ENCODE data around the gene ALOX12. TPM values are rescaled to one million over a fixed set of nuclear protein-coding genes. Genes with fewer than 3 reads are reported as not detected.
"Not testable (repeated sequence)": the region's sequence is repeated elsewhere in the genome, so short reads cannot be mapped to it uniquely, and the experiment has no call there.

Gene ALOX12
- total and polyA plus RNA-seq, 5 donors: 0.09 to 0.18 TPM; not detected in 3

- 43% methylated on average over 1 of the region's 1 CpG for WGBS
- DNase-seq: no peak
- Histone ChIP-seq H3K27me3 (ENCODE audit: control insufficient read depth, insufficient read depth) (no peaks in the 10 kb centered on the region), H3K9me3 (ENCODE audit: control insufficient read depth, low read length) (no peaks in the 10 kb centered on the region), H3K27ac (ENCODE audit: low read length) (no peak overlapping the region), H3K4me1 (ENCODE audit: control insufficient read depth, insufficient read depth, low read length) (no peaks in the 10 kb centered on the region), H3K4me3 (ENCODE audit: low read length) (no peak overlapping the region)
- intact Hi-C loops (cut with DNase I): no loop called here
- no peak for ATAC-seq
These were observed 14.4 kb upstream of the ALOX12 start for GRCh38 chr17:6981426-6981825.

GRCh38 chr17:6985266-6985665 is 10.6 kb upstream of the ALOX12 start:
- Histone ChIP-seq H3K27ac (ENCODE audit: low read length) (no peak overlapping the region), H3K4me1 (ENCODE audit: control insufficient read depth, insufficient read depth, low read length) (no peaks in the 10 kb centered on the region), H3K4me3 (ENCODE audit: low read length) (no peak overlapping the region), H3K27me3 (ENCODE audit: control insufficient read depth, insufficient read depth) (no peaks in the 10 kb centered on the region), H3K9me3 (ENCODE audit: control insufficient read depth, low read length) (no peaks in the 10 kb centered on the region)
- no peak for DNase-seq
- intact Hi-C loops (cut with DNase I): no loop called here
- 67% methylated on average over 4 of the region's 4 CpGs for WGBS
- no peak for ATAC-seq

GRCh38 chr17:6986676-6987075 is 9.2 kb upstream of the ALOX12 start:
- H3K4me1 ChIP-seq (ENCODE audit: control insufficient read depth, insufficient read depth, low read length): no peaks in the 10 kb centered on the region
- no peak overlapping the region for H3K4me3 ChIP-seq (ENCODE audit: low read length)
- no peaks in the 10 kb centered on the region for H3K27me3 ChIP-seq (ENCODE audit: control insufficient read depth, insufficient read depth)
- no peaks in the 10 kb centered on the region for H3K9me3 ChIP-seq (ENCODE audit: control insufficient read depth, low read length)
- ATAC-seq (no peak), DNase-seq (no peak)
- no peak overlapping the region for H3K27ac ChIP-seq (ENCODE audit: low read length)
- intact Hi-C loops (cut with DNase I): no loop called here
- WGBS: 48% methylated on average over 3 of the region's 3 CpGs

GRCh38 chr17:6989779-6990178 is 6.1 kb upstream of the ALOX12 start:
- no peak for ATAC-seq
- intact Hi-C loops (cut with DNase I): no loop called here
- H3K27ac ChIP-seq (ENCODE audit: low read length): no peak overlapping the region

GRCh38 chr17:6993613-6994056 is 2.2 kb upstream of the ALOX12 start:
- H3K27me3 ChIP-seq (ENCODE audit: control insufficient read depth, insufficient read depth); DNase-seq; ATAC-seq; intact Hi-C loops (cut with DNase I); H3K27ac ChIP-seq (ENCODE audit: low read length); H3K4me3 ChIP-seq (ENCODE audit: low read length); H3K9me3 ChIP-seq (ENCODE audit: control insufficient read depth, low read length); H3K4me1 ChIP-seq (ENCODE audit: control insufficient read depth, insufficient read depth, low read length): not testable (repeated sequence)
- WGBS: 68% methylated on average over 5 of the region's 5 CpGs

More at GRCh38 chr17:6989779-6990178, 6.1 kb upstream of the ALOX12 start:
- Histone ChIP-seq H3K27me3 (ENCODE audit: control insufficient read depth, insufficient read depth) (no peaks in the 10 kb centered on the region), H3K4me3 (ENCODE audit: low read length) (no peak overlapping the region), H3K9me3 (ENCODE audit: control insufficient read depth, low read length) (no peaks in the 10 kb centered on the region), H3K4me1 (ENCODE audit: control insufficient read depth, insufficient read depth, low read length) (no peaks in the 10 kb centered on the region)
- 93% methylated on average over 2 of the region's 2 CpGs for WGBS
- no peak for DNase-seq

GRCh38 chr17:6994118-6994598 is 1.7 kb upstream of the ALOX12 start:
- Histone ChIP-seq H3K9me3 (ENCODE audit: control insufficient read depth, low read length) (no peaks in the 10 kb centered on the region), H3K4me3 (ENCODE audit: low read length) (no peak overlapping the region), H3K27me3 (ENCODE audit: control insufficient read depth, insufficient read depth) (no peaks in the 10 kb centered on the region), H3K27ac (ENCODE audit: low read length) (no peak overlapping the region), H3K4me1 (ENCODE audit: control insufficient read depth, insufficient read depth, low read length) (no peaks in the 10 kb centered on the region)
- DNase-seq: no peak
- 78% methylated on average over 10 of the region's 10 CpGs for WGBS
- ATAC-seq: no peak
- intact Hi-C loops (cut with DNase I): no loop called here

GRCh38 chr17:6994666-6995256 is 1.1 kb upstream of the ALOX12 start:
- H3K27me3 ChIP-seq (ENCODE audit: control insufficient read depth, insufficient read depth): no peaks in the 10 kb centered on the region
- ATAC-seq (no peak), DNase-seq (no peak)
- H3K4me1 ChIP-seq (ENCODE audit: control insufficient read depth, insufficient read depth, low read length): no peaks in the 10 kb centered on the region
- no peak overlapping the region for H3K4me3 ChIP-seq (ENCODE audit: low read length)
- H3K9me3 ChIP-seq (ENCODE audit: control insufficient read depth, low read length): no peaks in the 10 kb centered on the region
- intact Hi-C loops (cut with DNase I): no loop called here
- WGBS: 90% methylated on average over 9 of the region's 9 CpGs
- no peak overlapping the region for H3K27ac ChIP-seq (ENCODE audit: low read length)

- no peaks in the 10 kb centered on the region for H3K27me3 ChIP-seq (ENCODE audit: control insufficient read depth, insufficient read depth)
- DNase-seq (peak in 1 of 3 donors; percentile 49), ATAC-seq (peak in 1 of 2 donors; percentile 12)
- H3K9me3 ChIP-seq (ENCODE audit: control insufficient read depth, low read length): no peaks in the 10 kb centered on the region
- intact Hi-C loops (cut with DNase I): no loop called here
- WGBS: 51% methylated on average over 58 of the region's 58 CpGs
- peak overlapping the region; percentile 13 for H3K4me3 ChIP-seq (ENCODE audit: low read length)
- H3K4me1 ChIP-seq (ENCODE audit: control insufficient read depth, insufficient read depth, low read length): no peaks in the 10 kb centered on the region
- H3K27ac ChIP-seq (ENCODE audit: low read length): no peak overlapping the region
These were observed 585 bp downstream of the ALOX12 start for GRCh38 chr17:6996256-6997011.

GRCh38 chr17:6997171-6997570 is 1.3 kb downstream of the ALOX12 start:
- DNase-seq: no peak
- Histone ChIP-seq H3K27me3 (ENCODE audit: control insufficient read depth, insufficient read depth) (no peaks in the 10 kb centered on the region), H3K4me1 (ENCODE audit: control insufficient read depth, insufficient read depth, low read length) (no peaks in the 10 kb centered on the region), H3K9me3 (ENCODE audit: control insufficient read depth, low read length) (no peaks in the 10 kb centered on the region), H3K4me3 (ENCODE audit: low read length) (no peak overlapping the region), H3K27ac (ENCODE audit: low read length) (no peak overlapping the region)
- 92% methylated on average over 8 of the region's 8 CpGs for WGBS
- intact Hi-C loops (cut with DNase I): no loop called here
- ATAC-seq: no peak

- no peaks in the 10 kb centered on the region for H3K27me3 ChIP-seq (ENCODE audit: control insufficient read depth, insufficient read depth)
- H3K4me1 ChIP-seq (ENCODE audit: control insufficient read depth, insufficient read depth, low read length): no peaks in the 10 kb centered on the region
- no peak overlapping the region for H3K4me3 ChIP-seq (ENCODE audit: low read length)
- no peaks in the 10 kb centered on the region for H3K9me3 ChIP-seq (ENCODE audit: control insufficient read depth, low read length)
- WGBS: 84% methylated on average over 11 of the region's 11 CpGs
- ATAC-seq (no peak), DNase-seq (no peak)
- no peak overlapping the region for H3K27ac ChIP-seq (ENCODE audit: low read length)
- intact Hi-C loops (cut with DNase I): no loop called here
These were observed 3.1 kb downstream of the ALOX12 start for GRCh38 chr17:6998855-6999508.
